Uterus (tissue), 4 donors: ENCODE measurements around the gene MICAL2. TPM values are rescaled to one million over a fixed set of nuclear protein-coding genes. Genes with fewer than 3 reads are reported as not detected.

Source experiments
- DNase-seq, 2 donors: peaks; one replicate each; pipeline ENCODE4 v3.0.0-alpha.2; 2019 to 2020
- H3K27ac ChIP-seq, 2 donors: fragments of 200-600 bp; sonication (generic); 1 replicate in 1 of 2; 2 replicates in 1 of 2; pipeline ENCODE4 v1.5.1; 2016 to 2018
- H3K27me3 ChIP-seq, 2 donors: fragments of 200-600 bp; sonication (generic); one replicate each; pipeline ENCODE4 v1.5.1; 2018 to 2019; ENCODE audit warnings: control low read depth in 1 of 2
- H3K36me3 ChIP-seq, 2 donors: fragments of 200-600 bp; sonication (generic); one replicate each; pipeline ENCODE4 v1.5.1; 2019; ENCODE audit warnings: control low read depth in 1 of 2
- H3K4me1 ChIP-seq, 2 donors: fragments of 200-600 bp; sonication (generic); one replicate each; pipeline ENCODE4 v1.5.1; 2018 to 2019; ENCODE audit warnings: control low read depth in 1 of 2
- H3K4me3 ChIP-seq, 2 donors: fragments of 200-600 bp; sonication (generic); 1 replicate in 1 of 2; 2 replicates in 1 of 2; pipeline ENCODE4 v1.5.1; 2018 to 2019; ENCODE audit warnings: mild to moderate bottlenecking in 1 of 2
- H3K9me3 ChIP-seq, 2 donors: fragments of 200-600 bp; sonication (generic); one replicate each; pipeline ENCODE4 v1.5.1; 2019; ENCODE audit warnings: control low read depth in 1 of 2
- POLR2A ChIP-seq, 2 donors: fragments of 450-650 bp; IDR thresholded peaks; one replicate each; pipeline ENCODE4 v1.6.1; 2016; ENCODE audit warnings: antibody characterized with exemption in 2 of 2, mild to moderate bottlenecking in 1 of 2, moderate library complexity in 1 of 2
- intact Hi-C: fragments of 100-400 bp; cut with DNase I; formaldehyde crosslinking; loops from one replicate; pipeline ENCODE4 v1.15.1; 2023; ENCODE audit warnings: low total_unique reads
- total RNA-seq, 4 donors: library from RNA; depleted of rRNA in 3 of 4; stranded (reverse); fragments of >200 nt in 3 of 4; gene quantifications; one replicate each; pipeline versions ENCODE4 v1.1.0 to v1.2.4, GENCODE V29; 2014 to 2023
- TF ChIP-seq, protein P1 (sequence below), 4 experiments: fragments of 200-600 bp in 2 of 4; fragments of 450-650 bp in 2 of 4; sonication (generic) in 2 of 4; IDR thresholded peaks; one replicate each; pipeline ENCODE4 v1.5.1; 2016 to 2019; ENCODE audit warnings: antibody characterized with exemption in 4 of 4, mild to moderate bottlenecking in 2 of 4, moderate library complexity in 1 of 4
- donor health status: DM: yes; HTN: yes; CAD: no.

Gene MICAL2
- total RNA-seq, 4 donors from 2014 or later: 29.6 to 139 (median 53.1) TPM

DNA sequence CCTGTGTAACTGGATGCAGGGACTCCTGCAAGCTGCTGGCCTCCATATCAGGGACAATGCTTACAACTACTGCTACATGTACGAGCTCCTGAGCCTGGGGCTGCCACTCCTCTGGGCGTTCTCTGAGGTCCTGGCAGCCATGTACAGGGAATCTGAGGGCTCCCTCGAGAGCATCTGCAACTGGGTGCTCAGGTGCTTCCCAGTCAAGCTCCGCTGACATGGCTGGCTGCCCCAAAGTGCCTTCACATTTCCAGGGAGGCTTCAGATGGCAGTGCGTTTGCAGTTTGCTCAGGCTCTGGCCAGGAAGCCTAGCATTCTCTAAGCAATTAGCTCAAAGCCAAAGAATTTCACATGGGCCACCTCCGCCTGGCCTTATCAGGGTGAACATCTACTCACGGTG is 149.6 kb downstream of the MICAL2 start:
- no peaks in the 10 kb centered on the region for H3K36me3 ChIP-seq
- TF ChIP-seq POLR2A (IDR thresholded peaks at IDR 0.05): no peak
- TF ChIP-seq, protein P1, sequence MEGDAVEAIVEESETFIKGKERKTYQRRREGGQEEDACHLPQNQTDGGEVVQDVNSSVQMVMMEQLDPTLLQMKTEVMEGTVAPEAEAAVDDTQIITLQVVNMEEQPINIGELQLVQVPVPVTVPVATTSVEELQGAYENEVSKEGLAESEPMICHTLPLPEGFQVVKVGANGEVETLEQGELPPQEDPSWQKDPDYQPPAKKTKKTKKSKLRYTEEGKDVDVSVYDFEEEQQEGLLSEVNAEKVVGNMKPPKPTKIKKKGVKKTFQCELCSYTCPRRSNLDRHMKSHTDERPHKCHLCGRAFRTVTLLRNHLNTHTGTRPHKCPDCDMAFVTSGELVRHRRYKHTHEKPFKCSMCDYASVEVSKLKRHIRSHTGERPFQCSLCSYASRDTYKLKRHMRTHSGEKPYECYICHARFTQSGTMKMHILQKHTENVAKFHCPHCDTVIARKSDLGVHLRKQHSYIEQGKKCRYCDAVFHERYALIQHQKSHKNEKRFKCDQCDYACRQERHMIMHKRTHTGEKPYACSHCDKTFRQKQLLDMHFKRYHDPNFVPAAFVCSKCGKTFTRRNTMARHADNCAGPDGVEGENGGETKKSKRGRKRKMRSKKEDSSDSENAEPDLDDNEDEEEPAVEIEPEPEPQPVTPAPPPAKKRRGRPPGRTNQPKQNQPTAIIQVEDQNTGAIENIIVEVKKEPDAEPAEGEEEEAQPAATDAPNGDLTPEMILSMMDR (IDR thresholded peaks at IDR 0.05): no peak
- no peaks in the 10 kb centered on the region for H3K9me3 ChIP-seq
- H3K4me3 ChIP-seq: no peak overlapping the region
- no peaks in the 10 kb centered on the region for H3K27me3 ChIP-seq
- intact Hi-C loops: no loop called here
- no peak overlapping the region for H3K27ac ChIP-seq
- no peak for DNase-seq
- H3K4me1 ChIP-seq: no peaks in the 10 kb centered on the region

DNA sequence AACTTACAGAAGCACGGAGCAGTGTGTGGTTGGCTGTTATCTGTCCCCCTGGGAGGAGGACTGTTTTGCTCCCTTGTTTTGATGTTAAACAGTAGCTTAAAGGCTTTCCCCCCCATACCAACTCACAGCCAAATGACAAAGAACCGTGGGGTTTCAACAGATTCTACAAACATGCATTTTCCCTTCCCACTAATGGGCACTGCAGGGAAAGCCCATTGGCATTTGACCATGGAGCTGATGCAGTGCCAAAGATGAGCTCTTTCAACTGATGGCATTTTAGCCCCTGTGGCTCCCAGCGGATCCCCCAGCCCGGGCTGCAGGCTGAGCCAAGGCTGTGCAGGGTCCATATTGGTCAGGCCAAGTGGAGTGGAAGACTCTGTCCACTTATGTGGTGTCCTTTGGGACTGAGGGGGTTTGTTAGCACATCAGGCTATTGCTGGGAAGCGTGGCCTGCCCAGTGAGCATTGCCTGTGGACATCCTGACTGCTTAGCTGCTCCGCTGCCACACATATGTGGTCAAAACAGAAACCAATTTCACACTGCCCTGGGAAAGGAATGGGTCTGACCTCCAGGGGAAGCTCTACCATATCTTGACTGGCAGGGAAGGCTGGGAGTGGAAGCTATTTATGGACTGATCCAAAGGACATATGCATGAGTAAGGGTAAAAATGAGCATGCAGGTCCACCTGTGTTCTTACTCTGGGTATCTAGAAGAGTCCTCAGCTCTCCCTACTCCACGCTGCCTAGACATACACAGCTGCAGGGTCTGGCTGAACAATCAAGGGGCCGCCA is 150.5 kb downstream of the MICAL2 start:
- no peak for DNase-seq
- TF ChIP-seq, protein P1 (IDR thresholded peaks at IDR 0.05): no peak
- no peak for TF ChIP-seq POLR2A (IDR thresholded peaks at IDR 0.05)
- H3K9me3 ChIP-seq: no peaks in the 10 kb centered on the region
- intact Hi-C loops: no loop called here
- no peak overlapping the region for H3K27ac ChIP-seq
- H3K4me1 ChIP-seq: no peaks in the 10 kb centered on the region
- H3K4me3 ChIP-seq: no peak overlapping the region
- no peaks in the 10 kb centered on the region for H3K27me3 ChIP-seq
- H3K36me3 ChIP-seq: no peaks in the 10 kb centered on the region

DNA sequence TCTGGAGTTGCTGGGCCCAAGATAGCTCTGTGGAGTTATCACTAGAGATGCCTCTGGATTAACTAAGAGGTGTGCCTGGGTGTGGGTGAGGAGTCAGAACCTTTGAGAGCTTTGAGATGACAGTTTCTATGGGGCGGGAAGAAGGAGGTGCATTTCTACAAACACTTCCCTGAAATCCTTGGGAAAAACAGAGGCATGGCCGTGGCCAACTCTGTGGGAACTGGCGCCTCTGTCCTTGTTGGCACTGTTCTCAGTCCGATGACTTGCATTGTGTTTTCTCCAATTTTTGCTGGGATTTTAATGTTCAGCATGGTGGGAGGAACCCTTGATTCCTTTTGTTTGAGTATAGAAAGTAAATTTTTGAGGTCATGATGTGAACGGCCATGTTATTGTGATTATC is 151.2 kb downstream of the MICAL2 start:
- no peaks in the 10 kb centered on the region for H3K4me1 ChIP-seq
- intact Hi-C loops: no loop called here
- no peak overlapping the region for H3K27ac ChIP-seq
- H3K9me3 ChIP-seq: no peaks in the 10 kb centered on the region
- no peaks in the 10 kb centered on the region for H3K36me3 ChIP-seq
- no peak for DNase-seq
- H3K27me3 ChIP-seq: no peaks in the 10 kb centered on the region
- no peak overlapping the region for H3K4me3 ChIP-seq
- TF ChIP-seq, protein P1 (IDR thresholded peaks at IDR 0.05): no peak
- no peak for TF ChIP-seq POLR2A (IDR thresholded peaks at IDR 0.05)

DNA sequence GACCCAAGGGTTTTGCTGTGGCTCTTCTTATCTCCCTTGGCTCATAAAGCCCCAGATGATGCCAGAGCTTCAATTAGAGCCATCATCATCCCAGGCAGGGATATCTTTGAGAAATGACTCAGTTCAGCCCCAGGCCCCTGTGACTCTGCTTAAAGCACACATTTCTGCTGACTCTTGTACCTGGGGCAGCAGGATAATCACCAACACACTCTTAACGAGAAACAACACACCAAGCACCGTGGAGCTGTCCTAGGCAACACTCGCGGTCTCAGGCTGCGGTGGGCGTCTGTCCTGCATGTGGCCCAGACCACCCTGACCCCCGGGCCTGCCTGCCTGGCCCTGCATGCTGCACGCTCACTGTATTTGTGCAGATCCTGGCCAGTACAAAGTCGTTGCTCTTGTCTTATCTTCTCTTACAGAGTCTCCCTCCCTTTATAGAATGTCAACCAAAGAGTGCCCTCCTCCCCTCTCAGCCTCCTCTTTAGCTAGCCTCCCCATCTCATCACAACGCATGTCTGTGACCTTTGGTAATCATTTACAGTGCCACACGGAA is 152.8 kb downstream of the MICAL2 start:
- no peak for DNase-seq
- Histone ChIP-seq H3K36me3 (no peaks in the 10 kb centered on the region), H3K4me1 (no peaks in the 10 kb centered on the region), H3K9me3 (no peaks in the 10 kb centered on the region), H3K27ac (no peak overlapping the region), H3K4me3 (no peak overlapping the region), H3K27me3 (no peaks in the 10 kb centered on the region)
- intact Hi-C loops: no loop called here
- TF ChIP-seq, protein P1 (IDR thresholded peaks at IDR 0.05): no peak

DNA sequence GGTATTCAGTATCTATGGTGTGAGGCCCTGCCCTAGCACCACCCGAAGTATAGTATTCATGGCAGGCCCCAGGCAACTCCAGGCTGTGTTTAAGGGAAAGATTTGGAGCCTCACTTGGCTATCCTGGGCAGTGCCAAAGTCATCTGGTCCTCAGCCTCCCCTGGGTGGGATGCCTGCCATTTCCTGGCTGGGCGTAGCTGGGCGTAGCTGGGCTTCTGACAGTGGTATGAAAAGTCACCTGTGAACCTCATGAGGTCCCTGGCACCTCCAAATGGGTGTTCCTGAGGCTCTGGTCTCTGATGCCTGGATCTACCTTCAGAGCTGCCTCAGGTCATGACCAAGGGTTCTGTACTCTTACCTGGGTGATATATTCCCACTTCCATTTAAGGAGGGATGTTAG is 154.0 kb downstream of the MICAL2 start:
- H3K36me3 ChIP-seq: no peaks in the 10 kb centered on the region
- H3K9me3 ChIP-seq: no peaks in the 10 kb centered on the region
- no peak overlapping the region for H3K27ac ChIP-seq
- no peaks in the 10 kb centered on the region for H3K4me1 ChIP-seq
- no peak for DNase-seq
- no peaks in the 10 kb centered on the region for H3K27me3 ChIP-seq
- H3K4me3 ChIP-seq: no peak overlapping the region
- intact Hi-C loops: no loop called here
- TF ChIP-seq, protein P1 (IDR thresholded peaks at IDR 0.05): no peak
- no peak for TF ChIP-seq POLR2A (IDR thresholded peaks at IDR 0.05)
